A549 (cell line): ENCODE measurements around the gene CCDC124. TPM values are rescaled to one million over a fixed set of nuclear protein-coding genes. Genes with fewer than 3 reads are reported as not detected.
A peak's percentile ranks its signal among the peaks of the same experiment; 100 is the strongest.

ENCODE experiments used
- ATAC-seq, 2 experiments: fragments of 200-7000 bp in 1 of 2; fragments of >200 bp in 1 of 2; cut with Nextera tagmentation in 1 of 2; cut with Tn5 transposase in 1 of 2; 3 replicates each; pipeline versions ENCODE4 v1.8.0 to v1.9.1; 2018 to 2020; ENCODE audit warnings: mild to moderate bottlenecking in 1 of 2, moderate library complexity in 1 of 2
- CTCF ChIA-PET: fragments of 300-600 bp; sonication (Branson Sonifier 250); formaldehyde crosslinking; extraction: SDS; loops from one replicate; lab custom pipeline; 2021; ENCODE audit warnings: antibody characterized with exemption, inconsistent platforms; lab: Yijun Ruan, JAX
- POLR2A ChIA-PET: fragments of 350-600 bp; formaldehyde crosslinking; extraction: SDS; loops from one replicate; lab custom pipeline; 2021; ENCODE audit warnings: antibody characterized with exemption, inconsistent platforms; lab: Yijun Ruan, JAX
- DNase-seq, 2 experiments: peaks; one replicate each; pipeline versions ENCODE4 v3.0.0 to v3.0.0-alpha.2; 2011 to 2016; ENCODE audit warnings: low read depth in 1 of 2, low spot score in 1 of 2
- FAIRE-seq: peaks from 2 replicates; lab custom pipeline; 2011; peaks lifted over from hg19 to GRCh38; lab: Jason Lieb, UNC
- H3K27ac ChIP-seq, 2 experiments: fragments of >200 bp; sonication (Bioruptor Twin); formaldehyde crosslinking; 3 replicates each; pipeline ENCODE4 v1.5.1; 2016 to 2017
- H3K4me1 ChIP-seq: fragments of >200 bp; sonication (Bioruptor Twin); formaldehyde crosslinking; 3 replicates; pipeline ENCODE4 v1.6.1; 2016
- H3K4me2 ChIP-seq: fragments of >200 bp; sonication (Bioruptor Twin); formaldehyde crosslinking; 3 replicates; pipeline ENCODE4 v1.6.1; 2016
- H3K4me3 ChIP-seq: fragments of >200 bp; sonication (Bioruptor Twin); formaldehyde crosslinking; 3 replicates; pipeline ENCODE4 v1.5.1; 2016
- H3K9me3 ChIP-seq: fragments of >200 bp; sonication (Bioruptor Twin); formaldehyde crosslinking; 3 replicates; pipeline ENCODE4 v1.6.1; 2016
- ATOH8 ChIP-seq: fragments of 250-450 bp; sonication (Bioruptor Pico); IDR thresholded peaks from 2 replicates; pipeline ENCODE4 v1.5.0; 2020; ENCODE audit warnings: low read depth, mild to moderate bottlenecking, moderate library complexity
- CBX2 ChIP-seq: fragments of 200-600 bp; sonication (generic); IDR thresholded peaks from 2 replicates; pipeline ENCODE4 v1.6.1; 2016; ENCODE audit warnings: low read depth, mild to moderate bottlenecking, borderline replicate concordance
- CHD4 ChIP-seq: fragments of 200-600 bp; sonication (generic); IDR thresholded peaks from 2 replicates; pipeline ENCODE4 v1.6.1; 2016; ENCODE audit warnings: antibody characterized with exemption, mild to moderate bottlenecking, borderline replicate concordance
- CTCF ChIP-seq: fragments of >200 bp; sonication (Bioruptor Twin); formaldehyde crosslinking; IDR thresholded peaks from 3 replicates; pipeline ENCODE4 v1.5.1; 2016
- EHMT2 ChIP-seq: fragments of 200-600 bp; sonication (generic); IDR thresholded peaks from 2 replicates; pipeline ENCODE4 v1.6.1; 2016; ENCODE audit warnings: antibody characterized with exemption, low read depth, mild to moderate bottlenecking, moderate library complexity
- ELK1 ChIP-seq: fragments of 150-350 bp; IDR thresholded peaks from 2 replicates; pipeline ENCODE4 v1.6.1; 2014; ENCODE audit warnings: low read depth, mild to moderate bottlenecking, low read length
- EP300 ChIP-seq, 2 experiments: fragments of >200 bp; sonication (Bioruptor Twin); formaldehyde crosslinking; IDR thresholded peaks; 2 replicates in 1 of 2; 3 replicates in 1 of 2; pipeline ENCODE4 v1.6.1; 2016 to 2017
- HEYL ChIP-seq: fragments of 250-450 bp; sonication (Bioruptor Pico); IDR thresholded peaks from 2 replicates; pipeline ENCODE4 v1.8.0; 2021; ENCODE audit warnings: mild to moderate bottlenecking, moderate library complexity
- HMGXB4 ChIP-seq: fragments of 250-450 bp; sonication (Bioruptor Pico); IDR thresholded peaks from 2 replicates; pipeline ENCODE4 v1.5.0; 2021; ENCODE audit warnings: mild to moderate bottlenecking, moderate library complexity, borderline replicate concordance
- HOXA7 ChIP-seq: fragments of 250-450 bp; sonication (Bioruptor Pico); IDR thresholded peaks from 2 replicates; pipeline ENCODE4 v1.5.0; 2020; ENCODE audit warnings: mild to moderate bottlenecking, moderate library complexity
- KDM5A ChIP-seq: fragments of 200-600 bp; sonication (generic); IDR thresholded peaks from 2 replicates; pipeline ENCODE4 v1.6.1; 2016; ENCODE audit warnings: antibody characterized with exemption, mild to moderate bottlenecking
- MAX ChIP-seq: IDR thresholded peaks from 2 replicates; pipeline ENCODE4 v1.6.1; 2012
- NFE2L2 ChIP-seq: fragments of 150-350 bp; conservative IDR thresholded peaks from 2 replicates; pipeline ENCODE4 v1.6.1; 2014; ENCODE audit warnings: low read length
- NPAS2 ChIP-seq: fragments of 250-450 bp; sonication (Bioruptor Pico); IDR thresholded peaks from 2 replicates; pipeline ENCODE4 v1.8.0; 2022; ENCODE audit warnings: mild to moderate bottlenecking, moderate library complexity, borderline replicate concordance
- PBX3 ChIP-seq: IDR thresholded peaks from 2 replicates; pipeline ENCODE4 v1.6.1; 2012
- PHF8 ChIP-seq: fragments of 200-600 bp; sonication (generic); IDR thresholded peaks from 2 replicates; pipeline ENCODE4 v1.6.1; 2016; ENCODE audit warnings: low read depth, mild to moderate bottlenecking, antibody characterized with exemption, moderate library complexity, borderline replicate concordance
- POLR2A ChIP-seq: IDR thresholded peaks from 2 replicates; pipeline ENCODE4 v1.6.1; 2012; ENCODE audit warnings: mild to moderate bottlenecking, low read length
- RAD21 ChIP-seq, 2 experiments: fragments of >200 bp in 1 of 2; sonication (Bioruptor Twin) in 1 of 2; formaldehyde crosslinking in 1 of 2; IDR thresholded peaks in 1 of 2; conservative IDR thresholded peaks in 1 of 2; 2 replicates in 1 of 2; 3 replicates in 1 of 2; pipeline ENCODE4 v1.6.1; 2012 to 2018; ENCODE audit warnings: inconsistent platforms in 1 of 2
- RFX5 ChIP-seq: fragments of 450-650 bp; IDR thresholded peaks from 2 replicates; pipeline ENCODE4 v1.7.1; 2014; ENCODE audit warnings: antibody characterized with exemption, mild to moderate bottlenecking, moderate library complexity
- SMC3 ChIP-seq: fragments of >200 bp; sonication (Bioruptor Twin); formaldehyde crosslinking; IDR thresholded peaks from 3 replicates; pipeline ENCODE4 v1.6.1; 2018; ENCODE audit warnings: inconsistent platforms
- ZC3H11A ChIP-seq: fragments of 450-650 bp; IDR thresholded peaks from 2 replicates; pipeline ENCODE4 v1.6.1; 2014; ENCODE audit warnings: antibody characterized with exemption, mild to moderate bottlenecking
- ZFP36 ChIP-seq: fragments of 450-650 bp; IDR thresholded peaks from 2 replicates; pipeline ENCODE4 v1.6.1; 2014; ENCODE audit warnings: borderline replicate concordance; ENCODE audit not compliant: partially characterized antibody
- ZNF302 ChIP-seq: fragments of 250-450 bp; sonication (Bioruptor Pico); IDR thresholded peaks from 2 replicates; pipeline ENCODE4 v1.9.0; 2021; ENCODE audit warnings: inconsistent platforms, mild to moderate bottlenecking, moderate library complexity
- WGBS: methylation state at CpG from one replicate; pipeline ENCODE4 v1.1.6; 2017; ENCODE audit errors: missing lambda C conversion rate; 5-methylcytosine and 5-hydroxymethylcytosine counted together
- polyA plus RNA-seq, 4 experiments: library from polyadenylated mRNA; depleted of rRNA in 3 of 4; stranded (reverse); fragments of >200 nt; fragmentation: RNase III in 1 of 4; extraction: RNeasy Plus Mini Kit Qiagen cat#74134 plus additional on column Dnase treatment in 1 of 4; gene quantifications; 2 replicates in 3 of 4; 3 replicates in 1 of 4; pipeline ENCODE4 v1.2.3, GENCODE V29; 2011 to 2017

The CCDC124 gene
- polyA plus RNA-seq, 2 of the 4 experiments (the other 2 are of a cell fraction), result 35.4 to 113 TPM

GRCh38 chr19:17967257-17968051, 34.6 kb downstream of the CCDC124 start:
- H3K27ac ChIP-seq, result peak overlapping the region; percentile 58 to 80; a peak in 4 of 6 replicates
- peak overlapping the region; percentile 57 for H3K4me3 ChIP-seq
- TF ChIP-seq SMC3 (no peak), PBX3 (no peak), RAD21 (conservative IDR thresholded peaks at IDR 0.05 in 1 of 2, IDR thresholded peaks at IDR 0.05 in 1 of 2) (no peak), ZNF302 (CRISPR knock-in tag) (no peak), HEYL (no peak), PHF8 (no peak), ATOH8 (CRISPR knock-in tag) (no peak), ZC3H11A (no peak), RFX5 (no peak), HOXA7 (CRISPR knock-in tag) (no peak), EP300 (IDR thresholded peaks at IDR 0.05) (no peak), POLR2A (no peak), CTCF (no peak), CHD4 (no peak), NPAS2 (CRISPR knock-in tag) (no peak), EHMT2 (no peak), CBX2 (no peak), KDM5A (no peak), HMGXB4 (CRISPR knock-in tag) (no peak)
- WGBS, result 33% methylated on average over 6 of the region's 35 CpGs
- H3K4me2 ChIP-seq, result peak overlapping the region; percentile 98
- POLR2A ChIA-PET, result no interaction called here
- H3K4me1 ChIP-seq, result peaks cover 3% of the 10 kb centered on the region; the same call in 1 of the 3 replicates
- ATAC-seq, result no peak
- CTCF ChIA-PET, result interaction anchor here (1.6 to 3.6 kb wide), 2 partner anchors 22 to 30 kb away, joined by 3 to 27 read pairs; no protein-coding TSS in a partner anchor
- DNase-seq, result no peak
- no peaks in the 10 kb centered on the region for H3K9me3 ChIP-seq
- FAIRE-seq, result no peak

GRCh38 chr19:17968362-17968761, 35.5 kb downstream of the CCDC124 start:
- 20% methylated on average over 1 of the region's 4 CpGs for WGBS
- no peak for FAIRE-seq
- no peak for DNase-seq
- Histone ChIP-seq H3K4me1 (peaks cover 3% of the 10 kb centered on the region; the same call in 1 of the 3 replicates), H3K4me3 (no peak overlapping the region), H3K4me2 (no peak overlapping the region), H3K27ac (no peak overlapping the region)
- POLR2A ChIA-PET, result no interaction called here
- TF ChIP-seq RFX5 (no peak), ELK1 (no peak), NFE2L2 (no peak), MAX (no peak), HOXA7 (CRISPR knock-in tag) (no peak), ZFP36 (no peak)
- TF ChIP-seq, all 56 proteins: peak for 0
- ATAC-seq, result no peak
- CTCF ChIA-PET, result interaction anchor here (0.6 to 3.6 kb wide), 5 partner anchors 12 to 39 kb away, joined by 3 to 27 read pairs (median 3); partner anchors contain the start of gene ARRDC2
- H3K9me3 ChIP-seq, result no peaks in the 10 kb centered on the region
